Astrocyte (in vitro differentiated cells and primary cell): ENCODE measurements around the gene TNFRSF4. TPM values are rescaled to one million over a fixed set of nuclear protein-coding genes. Genes with fewer than 3 reads are reported as not detected.

Experiments
- DNase-seq: peaks from one replicate; pipeline ENCODE4 v3.0.0-alpha.2; 2010; ENCODE audit warnings: low read depth
- FAIRE-seq: peaks from 2 replicates; lab custom pipeline; 2011; peaks lifted over from hg19 to GRCh38; lab: Jason Lieb, UNC
- H2AFZ ChIP-seq: 2 replicates; pipeline ENCODE4 v1.6.0; 2012; ENCODE audit warnings: low read depth, low read length, inconsistent platforms
- H3K27ac ChIP-seq: 2 replicates; pipeline ENCODE4 v1.5.1; 2011; ENCODE audit warnings: low read depth, low read length, inconsistent platforms
- H3K27me3 ChIP-seq: 2 replicates; pipeline ENCODE4 v1.6.0; 2011; ENCODE audit warnings: low read length, inconsistent platforms; ENCODE audit not compliant: insufficient read depth
- H3K36me3 ChIP-seq: 2 replicates; pipeline ENCODE4 v1.5.1; 2011; ENCODE audit warnings: low read length, inconsistent platforms; ENCODE audit not compliant: insufficient read depth
- H3K4me1 ChIP-seq: 2 replicates; pipeline ENCODE4 v1.5.1; 2011; ENCODE audit warnings: low read length, inconsistent platforms; ENCODE audit not compliant: insufficient read depth
- H3K4me2 ChIP-seq: 2 replicates; pipeline ENCODE4 v1.6.0; 2012; ENCODE audit warnings: low read length, inconsistent platforms
- H3K4me3 ChIP-seq: 2 replicates; pipeline ENCODE4 v1.5.1; 2011; ENCODE audit warnings: low read depth, mild to moderate bottlenecking, low read length, inconsistent platforms; ENCODE audit not compliant: insufficient read depth
- H3K79me2 ChIP-seq: 2 replicates; pipeline ENCODE4 v1.6.0; 2012; ENCODE audit warnings: mild to moderate bottlenecking, low read length, inconsistent platforms; ENCODE audit not compliant: insufficient read depth
- H3K9ac ChIP-seq: 2 replicates; pipeline ENCODE4 v1.6.0; 2012; ENCODE audit warnings: mild to moderate bottlenecking, low read length, inconsistent platforms
- H3K9me3 ChIP-seq: 2 replicates; pipeline ENCODE4 v1.5.1; 2012; ENCODE audit warnings: low read depth, mild to moderate bottlenecking, low read length, inconsistent platforms; ENCODE audit not compliant: insufficient read depth
- H4K20me1 ChIP-seq: 2 replicates; pipeline ENCODE4 v1.6.0; 2012; ENCODE audit warnings: low read length, inconsistent platforms; ENCODE audit not compliant: insufficient read depth
- H3K27ac Mint-ChIP-seq: one replicate; pipeline ENCODE4 v1.8.0; 2021; ENCODE audit warnings: mild to moderate bottlenecking, mixed read lengths; ENCODE audit not compliant: unreplicated experiment
- H3K27me3 Mint-ChIP-seq: one replicate; pipeline ENCODE4 v1.8.0; 2021; ENCODE audit warnings: low read depth, mixed read lengths; ENCODE audit not compliant: unreplicated experiment
- H3K36me3 Mint-ChIP-seq: one replicate; pipeline ENCODE4 v1.8.0; 2021; ENCODE audit warnings: low read depth, mixed read lengths; ENCODE audit not compliant: unreplicated experiment
- H3K4me1 Mint-ChIP-seq: one replicate; pipeline ENCODE4 v1.8.0; 2021; ENCODE audit warnings: low read depth, mixed read lengths; ENCODE audit not compliant: unreplicated experiment
- H3K4me3 Mint-ChIP-seq: one replicate; pipeline ENCODE4 v1.8.0; 2021; ENCODE audit warnings: mild to moderate bottlenecking, moderate library complexity, mixed read lengths; ENCODE audit not compliant: unreplicated experiment
- H3K9me3 Mint-ChIP-seq: one replicate; pipeline ENCODE4 v1.8.0; 2021; ENCODE audit warnings: mild to moderate bottlenecking, mixed read lengths; ENCODE audit not compliant: unreplicated experiment
- CTCF ChIP-seq: IDR thresholded peaks from 2 replicates; pipeline ENCODE4 v1.5.1; 2011; ENCODE audit warnings: low read depth, mild to moderate bottlenecking, inconsistent platforms, low read length, moderate library complexity; ENCODE audit not compliant: insufficient read depth
- EZH2 ChIP-seq: IDR thresholded peaks from 2 replicates; pipeline ENCODE4 v1.6.1; 2012; ENCODE audit warnings: mild to moderate bottlenecking, low read length, inconsistent platforms; ENCODE audit not compliant: insufficient read depth
- total RNA-seq: library from RNA; stranded (reverse); gene quantifications from 2 replicates; pipeline ENCODE4 v1.2.1, GENCODE V29; 2021

TNFRSF4 gene
- total RNA-seq, 1 donor from 2014 or later, result 0.41 TPM

DNA sequence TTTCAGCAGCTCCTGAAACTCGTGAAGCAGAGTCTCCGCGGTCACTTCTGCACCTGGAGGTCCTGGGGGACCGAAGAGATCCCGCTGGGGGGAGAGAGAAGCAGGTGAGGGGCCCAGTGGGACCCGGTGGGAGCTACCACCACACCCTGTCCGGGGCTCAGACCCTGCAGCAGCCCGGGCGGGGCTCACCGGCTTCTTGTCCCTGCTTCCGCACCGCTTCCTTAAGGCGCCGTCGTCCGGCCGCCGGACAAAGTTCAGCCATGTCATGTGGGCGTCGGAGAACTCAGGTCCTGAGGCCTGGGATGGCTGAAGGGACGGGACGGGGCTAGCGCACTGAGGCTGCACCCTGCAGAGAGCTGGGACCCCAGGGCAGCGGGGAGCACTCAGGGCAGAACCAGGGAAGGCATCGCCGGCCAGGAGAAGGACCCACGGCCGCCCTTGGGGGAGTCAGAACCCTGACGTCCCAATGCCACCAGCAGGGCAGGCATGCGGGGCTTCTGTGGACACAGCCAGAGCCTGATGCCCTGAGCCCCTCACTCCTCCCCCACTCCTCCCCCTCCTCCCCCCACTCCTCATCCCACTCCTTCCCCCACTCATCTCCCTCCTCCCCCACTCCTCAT, 30.3 kb upstream of the TNFRSF4 start:
- FAIRE-seq (no peak), DNase-seq (no peak)
- TF ChIP-seq EZH2 (no peak), CTCF (no peak)
- no peak overlapping the region for H3K27ac Mint-ChIP-seq
- Histone ChIP-seq H3K27me3 (peaks cover 3% of the 10 kb centered on the region), H3K4me1 (no peaks in the 10 kb centered on the region), H3K9ac (no peak overlapping the region), H3K36me3 (no peaks in the 10 kb centered on the region), H3K4me2 (no peak overlapping the region), H3K27ac (no peak overlapping the region), H3K79me2 (no peaks in the 10 kb centered on the region), H4K20me1 (peaks cover 6% of the 10 kb centered on the region), H3K9me3 (no peaks in the 10 kb centered on the region), H2AFZ (no peak overlapping the region), H3K4me3 (no peak overlapping the region)
- no peak overlapping the region for H3K4me3 Mint-ChIP-seq
- no peaks in the 10 kb centered on the region for H3K27me3 Mint-ChIP-seq
- H3K4me1 Mint-ChIP-seq, result no peaks in the 10 kb centered on the region
- no peaks in the 10 kb centered on the region for H3K9me3 Mint-ChIP-seq
- H3K36me3 Mint-ChIP-seq, result no peaks in the 10 kb centered on the region

GRCh38 chr1:1243807-1244191, 29.8 kb upstream of the TNFRSF4 start:
- H3K27ac ChIP-seq, result no peak overlapping the region
- H4K20me1 ChIP-seq, result peaks cover 6% of the 10 kb centered on the region
- FAIRE-seq (no peak), DNase-seq (no peak)
- H3K79me2 ChIP-seq, result no peaks in the 10 kb centered on the region
- H3K9me3 ChIP-seq, result no peaks in the 10 kb centered on the region
- Mint-ChIP-seq H3K4me3 (no peak overlapping the region), H3K36me3 (no peaks in the 10 kb centered on the region), H3K27me3 (no peaks in the 10 kb centered on the region), H3K27ac (no peak overlapping the region), H3K4me1 (no peaks in the 10 kb centered on the region), H3K9me3 (no peaks in the 10 kb centered on the region)
- no peak overlapping the region for H3K9ac ChIP-seq
- no peaks in the 10 kb centered on the region for H3K4me1 ChIP-seq
- H3K36me3 ChIP-seq, result no peaks in the 10 kb centered on the region
- no peak overlapping the region for H3K4me3 ChIP-seq
- H3K27me3 ChIP-seq, result peaks cover 3% of the 10 kb centered on the region
- TF ChIP-seq CTCF (no peak), EZH2 (no peak)
- H3K4me2 ChIP-seq, result no peak overlapping the region
- no peak overlapping the region for H2AFZ ChIP-seq

DNA sequence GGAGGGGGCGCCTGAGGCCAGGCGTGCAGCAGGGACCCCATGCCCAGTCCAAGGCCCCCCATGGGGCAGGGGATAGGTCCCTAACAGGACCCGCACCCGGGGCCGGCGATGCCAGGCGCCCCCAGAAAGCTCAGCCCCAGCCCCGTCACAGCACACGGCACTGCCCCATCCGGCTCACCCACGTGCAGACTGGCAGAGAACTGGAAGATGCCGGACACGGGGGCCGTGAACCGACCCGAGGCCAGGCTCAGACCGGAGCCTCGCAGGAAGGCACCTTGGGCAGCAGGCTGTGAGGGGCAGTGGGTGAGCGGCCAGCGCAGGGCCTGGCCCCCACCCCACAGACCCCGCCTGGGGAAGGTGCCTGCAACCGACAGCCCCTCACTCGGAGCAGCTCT, 29.3 kb upstream of the TNFRSF4 start:
- Histone ChIP-seq H2AFZ (no peak overlapping the region), H3K27me3 (peaks cover 3% of the 10 kb centered on the region), H3K9ac (no peak overlapping the region), H3K36me3 (no peaks in the 10 kb centered on the region), H3K4me2 (no peak overlapping the region), H3K4me3 (no peak overlapping the region), H4K20me1 (peaks cover 6% of the 10 kb centered on the region), H3K9me3 (no peaks in the 10 kb centered on the region), H3K79me2 (no peaks in the 10 kb centered on the region), H3K27ac (no peak overlapping the region), H3K4me1 (no peaks in the 10 kb centered on the region)
- Mint-ChIP-seq H3K4me3 (no peak overlapping the region), H3K4me1 (no peaks in the 10 kb centered on the region), H3K27me3 (no peaks in the 10 kb centered on the region), H3K9me3 (no peaks in the 10 kb centered on the region), H3K27ac (no peak overlapping the region), H3K36me3 (no peaks in the 10 kb centered on the region)
- TF ChIP-seq EZH2 (no peak), CTCF (no peak)
- DNase-seq, result no peak
- FAIRE-seq, result no peak
